MCF 10A (cell line): ENCODE data around the gene CHRNA5. TPM values are rescaled to one million over a fixed set of nuclear protein-coding genes. Genes with fewer than 3 reads are reported as not detected.
"Not testable (repeated sequence)": the region's sequence is repeated elsewhere in the genome, so short reads cannot be mapped to it uniquely, and the experiment has no call there.

Source experiments
- Bru-seq: library from RNA; stranded (reverse); fragments of 400-500 nt; gene quantifications from one replicate; lab custom pipeline; 2021; lab: Mats Ljungman, UMichigan
- BruChase-seq, 2 experiments: library from RNA; stranded (reverse); fragments of 400-500 nt; gene quantifications; one replicate each; lab custom pipeline; 2021; lab: Mats Ljungman, UMichigan
- BruUV-seq: library from RNA; stranded (reverse); fragments of 400-500 nt; replicated peaks from 2 replicates; lab custom pipeline; 2021; lab: Mats Ljungman, UMichigan
- CTCF ChIA-PET: fragments of 300-600 bp; sonication (Branson Sonifier 250); formaldehyde crosslinking; extraction: SDS; loops from one replicate; lab custom pipeline; 2021; ENCODE audit warnings: antibody characterized with exemption, inconsistent platforms; lab: Yijun Ruan, JAX
- POLR2A ChIA-PET: fragments of 300-600, 350-650 bp; sonication (Branson Sonifier 250); formaldehyde crosslinking; extraction: SDS; loops from one replicate; lab custom pipeline; 2020; ENCODE audit warnings: antibody characterized with exemption, inconsistent platforms; lab: Yijun Ruan, JAX
- DNase-seq: peaks from one replicate; pipeline ENCODE4 v3.0.0-alpha.2; 2018; ENCODE audit not compliant: unreplicated experiment
- H3K27ac Mint-ChIP-seq: one replicate; pipeline ENCODE4 v1.8.0; 2022; ENCODE audit warnings: mild to moderate bottlenecking, low read depth, mixed read lengths; ENCODE audit not compliant: unreplicated experiment
- H3K27me3 Mint-ChIP-seq: one replicate; pipeline ENCODE4 v1.8.0; 2022; ENCODE audit warnings: mixed read lengths; ENCODE audit not compliant: insufficient read depth, unreplicated experiment
- H3K36me3 Mint-ChIP-seq: one replicate; pipeline ENCODE4 v1.8.0; 2022; ENCODE audit warnings: mild to moderate bottlenecking, moderate library complexity, mixed read lengths; ENCODE audit not compliant: insufficient read depth, unreplicated experiment
- H3K4me1 Mint-ChIP-seq: one replicate; pipeline ENCODE4 v1.8.0; 2022; ENCODE audit warnings: mixed read lengths; ENCODE audit not compliant: insufficient read depth, unreplicated experiment
- H3K4me3 Mint-ChIP-seq: one replicate; pipeline ENCODE4 v1.8.0; 2022; ENCODE audit warnings: mild to moderate bottlenecking, moderate library complexity, mixed read lengths; ENCODE audit not compliant: unreplicated experiment
- H3K9me3 Mint-ChIP-seq: one replicate; pipeline ENCODE4 v1.8.0; 2022; ENCODE audit warnings: mixed read lengths; ENCODE audit not compliant: unreplicated experiment
- intact Hi-C: fragments of 100-400 bp; cut with micrococcal nuclease; formaldehyde crosslinking; loops from 2 replicates; pipeline ENCODE4 v1.14.1; 2022
- long read RNA-seq: library from polyadenylated mRNA; stranded (forward); transcript quantifications from one replicate; pipeline ENCODE4 v2.0.0, GENCODE V29; 2022
- total RNA-seq: library from RNA; stranded (reverse); gene quantifications from 2 replicates; pipeline ENCODE4 v1.2.3, GENCODE V29; 2022
- TF ChIP-seq, protein P1 (sequence below): fragments of 200-600 bp; IDR thresholded peaks from one replicate; pipeline ENCODE4 v1.8.0; 2022; ENCODE audit warnings: antibody characterized with exemption, mild to moderate bottlenecking; ENCODE audit not compliant: unreplicated experiment

The CHRNA5 gene
- 1.9 and 2.3 TPM in 2 replicates for total RNA-seq
- Bru-seq, nascent RNA = percentile 29 among the genes with signal in this experiment
- BruChase-seq, experiment 1, labeled RNA remaining after a 6-hour chase = percentile 34 among the genes with signal in this experiment
- percentile 32 among the genes with signal in this experiment for BruChase-seq, experiment 2, labeled RNA remaining after a 2-hour chase
- long read RNA-seq, partial matches to known transcripts = 1 of 4 reads
- long read RNA-seq, other reads (novel, unspliced or antisense) = 2 of 4 reads

GRCh38 chr15:78565097-78565950 is at the start of gene CHRNA5:
Gene CHRNA5 (plus strand): TSS chr15:78565520. CDS start chr15:78565720, 200 bp downstream.
- ChIA-PET POLR2A (interaction anchor here (0.6 to 3.8 kb wide), 12 partner anchors 9 to 308 kb away, joined by 3 to 67 read pairs (median 6); partner anchors contain the start of genes HYKK, IREB2, PSMA4 and SKIC8), CTCF (interaction anchor here (0.6 to 2.0 kb wide), 9 partner anchors 8 to 416 kb away, joined by 3 to 11 read pairs (median 3); partner anchors contain the start of gene IREB2)
- no TSS peak for BruUV-seq
- intact Hi-C loops = loop anchor here (2.0 kb wide), 2 partner anchors 25 to 59 kb away; partner anchors contain the start of genes HYKK and PSMA4
- H3K4me1 Mint-ChIP-seq = peaks cover 8% of the 10 kb centered on the region
- TF ChIP-seq, protein P1, sequence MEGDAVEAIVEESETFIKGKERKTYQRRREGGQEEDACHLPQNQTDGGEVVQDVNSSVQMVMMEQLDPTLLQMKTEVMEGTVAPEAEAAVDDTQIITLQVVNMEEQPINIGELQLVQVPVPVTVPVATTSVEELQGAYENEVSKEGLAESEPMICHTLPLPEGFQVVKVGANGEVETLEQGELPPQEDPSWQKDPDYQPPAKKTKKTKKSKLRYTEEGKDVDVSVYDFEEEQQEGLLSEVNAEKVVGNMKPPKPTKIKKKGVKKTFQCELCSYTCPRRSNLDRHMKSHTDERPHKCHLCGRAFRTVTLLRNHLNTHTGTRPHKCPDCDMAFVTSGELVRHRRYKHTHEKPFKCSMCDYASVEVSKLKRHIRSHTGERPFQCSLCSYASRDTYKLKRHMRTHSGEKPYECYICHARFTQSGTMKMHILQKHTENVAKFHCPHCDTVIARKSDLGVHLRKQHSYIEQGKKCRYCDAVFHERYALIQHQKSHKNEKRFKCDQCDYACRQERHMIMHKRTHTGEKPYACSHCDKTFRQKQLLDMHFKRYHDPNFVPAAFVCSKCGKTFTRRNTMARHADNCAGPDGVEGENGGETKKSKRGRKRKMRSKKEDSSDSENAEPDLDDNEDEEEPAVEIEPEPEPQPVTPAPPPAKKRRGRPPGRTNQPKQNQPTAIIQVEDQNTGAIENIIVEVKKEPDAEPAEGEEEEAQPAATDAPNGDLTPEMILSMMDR = no peak
- no peaks in the 10 kb centered on the region for H3K36me3 Mint-ChIP-seq
- no peaks in the 10 kb centered on the region for H3K27me3 Mint-ChIP-seq
- peak; percentile 94 for DNase-seq
- peak within 1 kb of the TSS; percentile 86 for H3K4me3 Mint-ChIP-seq
- peak within 1 kb of the TSS; percentile 54 for H3K27ac Mint-ChIP-seq
- H3K9me3 Mint-ChIP-seq = no peaks in the 10 kb centered on the region

- POLR2A ChIA-PET, H3K4me1 Mint-ChIP-seq: not testable (repeated sequence)
- CTCF ChIA-PET = interaction anchor here (0.5 kb wide), 1 partner anchor 12 kb away, joined by 3 read pairs; no protein-coding TSS in a partner anchor
Measured at GRCh38 chr15:78520035-78520434, 45.3 kb upstream of the CHRNA5 start.

GRCh38 chr15:78524230-78524629 is 41.1 kb upstream of the CHRNA5 start:
- Mint-ChIP-seq H3K27me3 (no peaks in the 10 kb centered on the region), H3K4me3 (no peak overlapping the region), H3K36me3 (no peaks in the 10 kb centered on the region), H3K9me3 (no peaks in the 10 kb centered on the region), H3K27ac (no peak overlapping the region), H3K4me1 (no peaks in the 10 kb centered on the region)
- intact Hi-C loops = no loop called here
- CTCF ChIA-PET = no interaction called here
- TF ChIP-seq, protein P1 = no peak
- BruUV-seq = no TSS peak
- POLR2A ChIA-PET = no interaction called here
- no peak for DNase-seq

More at GRCh38 chr15:78520035-78520434, 45.3 kb upstream of the CHRNA5 start:
- H3K27me3 Mint-ChIP-seq, H3K4me3 Mint-ChIP-seq, intact Hi-C loops, H3K27ac Mint-ChIP-seq, H3K9me3 Mint-ChIP-seq, H3K36me3 Mint-ChIP-seq, BruUV-seq, DNase-seq: not testable (repeated sequence)

- Mint-ChIP-seq H3K27ac (no peak overlapping the region), H3K9me3 (no peaks in the 10 kb centered on the region), H3K36me3 (no peaks in the 10 kb centered on the region), H3K4me1 (no peaks in the 10 kb centered on the region), H3K4me3 (no peak overlapping the region), H3K27me3 (no peaks in the 10 kb centered on the region)
- TF ChIP-seq, protein P1 = no peak
- CTCF ChIA-PET = interaction anchor here (1.1 kb wide), 1 partner anchor 106 kb away, joined by 3 read pairs; no protein-coding TSS in a partner anchor
- intact Hi-C loops = no loop called here
- no peak for DNase-seq
- POLR2A ChIA-PET = no interaction called here
- no TSS peak for BruUV-seq
Measured at GRCh38 chr15:78527325-78527724, 38.0 kb upstream of the CHRNA5 start.
